K562 (cell line): ENCODE results near the gene HSD11B1. TPM values are rescaled to one million over a fixed set of nuclear protein-coding genes. Genes with fewer than 3 reads are reported as not detected.

ENCODE experiments used
- MGA ChIP-seq: fragments of 450-650 bp; IDR thresholded peaks from 2 replicates; pipeline ENCODE4 v1.6.1; 2016; ENCODE audit warnings: mild to moderate bottlenecking, moderate library complexity
- NFRKB ChIP-seq: fragments of 450-650 bp; IDR thresholded peaks from 2 replicates; pipeline ENCODE4 v1.6.1; 2016; ENCODE audit warnings: low read depth
- RAD51 ChIP-seq: fragments of 450-650 bp; IDR thresholded peaks from 2 replicates; pipeline ENCODE4 v1.7.1; 2016; ENCODE audit warnings: low read depth, mild to moderate bottlenecking, borderline replicate concordance
- SMARCC2 ChIP-seq: fragments of 450-650 bp; IDR thresholded peaks from 2 replicates; pipeline ENCODE4 v1.6.1; 2017; ENCODE audit warnings: antibody characterized with exemption, moderate library complexity, mild to moderate bottlenecking, low read depth
- ZNF407 ChIP-seq: fragments of 450-650 bp; IDR thresholded peaks from 2 replicates; pipeline ENCODE4 v1.6.1; 2016; ENCODE audit warnings: low read depth
- polyA plus RNA-seq, 8 experiments: library from polyadenylated mRNA; depleted of rRNA in 4 of 8; stranded (reverse) in 5 of 8; unstranded in 3 of 8; fragments of >200 nt; fragmentation: Nextera tagmentation in 2 of 8; fragmentation: Illumina TruSeq in 1 of 8; extraction: Ambion mirVana in 2 of 8; extraction: Trizol in 1 of 8; gene quantifications; 2 replicates each; pipeline versions ENCODE4 v1.2.1 to v1.2.3, GENCODE V29; 2011 to 2014; ENCODE audit warnings: inconsistent platforms in 1 of 8, missing spikeins in 1 of 8
- total RNA-seq, 7 experiments: library from RNA; depleted of rRNA in 6 of 7; stranded (reverse); fragments of >200 nt in 6 of 7; fragmentation: Illumina TruSeq in 2 of 7; extraction: Trizol in 2 of 7; gene quantifications; 2 replicates each; pipeline versions ENCODE4 v1.2.1 to v1.2.3, GENCODE V29; 2011 to 2021; ENCODE audit warnings: low replicate concordance in 1 of 7

The HSD11B1 gene
- total and polyA plus RNA-seq, 9 of the 15 experiments (the other 6 are each of a cell fraction or from before 2014, with no cell fraction given), result 0.04 to 0.16 TPM; not detected in 7

GRCh38 chr1:209672705-209673630 lies 31.7 kb upstream of the HSD11B1 start (continued):
- peak; percentile 82 for TF ChIP-seq MGA
- TF ChIP-seq SMARCC2, result no peak
- no peak for TF ChIP-seq NFRKB
- TF ChIP-seq RAD51, result peak; percentile 96
- TF ChIP-seq ZNF407, result no peak
